ENCODE data around the gene FAM217B.
A peak's percentile ranks its signal among the peaks of the same experiment; 100 is the strongest.
"Not testable (repeated sequence)": the region's sequence is repeated elsewhere in the genome, so short reads cannot be mapped to it uniquely, and the experiment has no call there.

The FAM217B gene

DNA sequence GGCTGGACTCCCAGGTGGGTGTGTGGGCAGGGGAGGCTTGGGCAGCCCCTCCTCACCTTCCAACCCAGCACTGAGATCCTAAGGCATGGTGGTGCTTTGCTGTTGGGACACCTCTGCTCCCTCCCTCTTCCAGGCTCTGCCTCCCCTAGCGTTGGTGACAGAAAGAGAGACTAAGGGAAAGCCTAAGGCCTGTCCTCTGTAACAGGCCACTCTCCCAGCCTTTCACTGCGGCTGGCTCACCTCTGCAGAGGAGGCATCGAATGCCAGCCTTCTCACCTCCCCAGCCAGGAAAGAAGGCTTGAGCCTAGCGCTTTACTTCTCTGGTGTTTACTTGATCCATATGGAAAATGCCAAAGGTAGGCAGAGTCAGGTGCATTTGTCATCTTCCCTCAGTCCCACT is 14.5 kb downstream of the FAM217B start:
- no peaks in the 10 kb centered on the region for H3K9me3 Mint-ChIP-seq

DNA sequence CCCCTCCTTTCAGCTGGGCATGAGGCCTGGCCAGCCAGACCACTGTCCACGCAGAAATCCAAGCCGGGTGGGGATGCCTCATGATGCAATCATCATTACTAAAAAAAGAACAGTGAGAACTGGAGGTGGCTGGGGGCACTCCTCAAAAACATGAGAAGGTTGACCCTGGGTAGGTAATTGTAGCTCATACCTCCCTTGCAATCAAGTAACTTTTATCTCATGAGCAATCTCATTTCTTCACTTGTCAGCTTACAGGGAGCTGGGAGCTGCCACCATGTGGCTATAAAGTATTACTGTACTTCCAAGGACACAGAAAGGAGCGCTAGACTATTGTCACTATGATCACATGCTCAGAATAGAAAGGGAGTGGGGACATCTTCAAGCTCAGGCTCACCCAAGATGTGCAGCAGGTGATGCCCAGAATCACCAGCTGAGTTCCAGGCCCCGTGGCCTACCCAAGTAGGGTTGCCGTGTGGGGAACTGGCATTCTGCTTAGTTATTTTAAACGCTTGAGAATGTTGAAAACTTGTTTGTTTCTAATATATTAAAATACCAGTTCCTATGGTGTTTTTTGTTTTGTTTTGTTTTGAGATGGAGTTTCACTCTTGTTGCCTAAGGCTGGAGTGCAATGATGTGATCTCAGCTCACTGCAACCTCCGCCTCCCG is 15.1 kb downstream of the FAM217B start:
- H3K36me3 Mint-ChIP-seq (ENCODE audit: low read depth): no peaks in the 10 kb centered on the region

More for the DNA sequence above, 14.5 kb downstream of the FAM217B start:
- Mint-ChIP-seq H3K27me3 (ENCODE audit: low read depth) (peaks cover 5% of the 10 kb centered on the region), H3K36me3 (ENCODE audit: low read depth) (no peaks in the 10 kb centered on the region), H3K27ac (no peak overlapping the region), H3K4me3 (no peak overlapping the region), H3K4me1 (peaks cover 15% of the 10 kb centered on the region)
- TF ChIP-seq, protein P1, sequence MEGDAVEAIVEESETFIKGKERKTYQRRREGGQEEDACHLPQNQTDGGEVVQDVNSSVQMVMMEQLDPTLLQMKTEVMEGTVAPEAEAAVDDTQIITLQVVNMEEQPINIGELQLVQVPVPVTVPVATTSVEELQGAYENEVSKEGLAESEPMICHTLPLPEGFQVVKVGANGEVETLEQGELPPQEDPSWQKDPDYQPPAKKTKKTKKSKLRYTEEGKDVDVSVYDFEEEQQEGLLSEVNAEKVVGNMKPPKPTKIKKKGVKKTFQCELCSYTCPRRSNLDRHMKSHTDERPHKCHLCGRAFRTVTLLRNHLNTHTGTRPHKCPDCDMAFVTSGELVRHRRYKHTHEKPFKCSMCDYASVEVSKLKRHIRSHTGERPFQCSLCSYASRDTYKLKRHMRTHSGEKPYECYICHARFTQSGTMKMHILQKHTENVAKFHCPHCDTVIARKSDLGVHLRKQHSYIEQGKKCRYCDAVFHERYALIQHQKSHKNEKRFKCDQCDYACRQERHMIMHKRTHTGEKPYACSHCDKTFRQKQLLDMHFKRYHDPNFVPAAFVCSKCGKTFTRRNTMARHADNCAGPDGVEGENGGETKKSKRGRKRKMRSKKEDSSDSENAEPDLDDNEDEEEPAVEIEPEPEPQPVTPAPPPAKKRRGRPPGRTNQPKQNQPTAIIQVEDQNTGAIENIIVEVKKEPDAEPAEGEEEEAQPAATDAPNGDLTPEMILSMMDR (IDR thresholded peaks at IDR 0.05; ENCODE audit: unreplicated experiment in 3 of 3): no peak

DNA sequence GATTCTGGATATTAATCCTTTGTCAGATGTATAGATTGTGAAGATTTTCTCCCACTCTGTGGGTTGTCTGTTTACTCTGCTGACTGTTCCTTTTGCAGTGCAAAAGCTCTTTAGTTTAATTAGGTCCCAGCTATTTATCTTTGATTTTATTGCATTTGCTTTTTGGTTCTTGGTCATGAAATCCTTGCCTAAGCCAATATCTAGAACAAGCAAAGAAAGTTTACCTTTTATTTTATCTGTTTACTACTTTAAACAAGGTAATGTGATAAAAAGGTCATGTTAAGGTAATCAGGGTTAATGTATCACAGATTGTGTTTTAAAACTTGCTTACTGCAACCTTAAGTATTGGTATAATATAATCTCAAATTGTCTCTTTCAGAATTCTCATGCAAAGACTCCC is 17.4 kb downstream of the FAM217B start:
- not testable (repeated sequence) for H3K9me3 Mint-ChIP-seq; H3K4me3 Mint-ChIP-seq; H3K4me1 Mint-ChIP-seq; H3K36me3 Mint-ChIP-seq (ENCODE audit: low read depth); H3K27ac Mint-ChIP-seq
- peaks cover 18% of the 10 kb centered on the region for H3K27me3 Mint-ChIP-seq (ENCODE audit: low read depth)

More for the DNA sequence above, 15.1 kb downstream of the FAM217B start:
- TF ChIP-seq, protein P1 (IDR thresholded peaks at IDR 0.05; ENCODE audit: unreplicated experiment in 3 of 3): peak; percentile 25 to 50 (median 39)
- Mint-ChIP-seq H3K27ac (no peak overlapping the region), H3K9me3 (no peaks in the 10 kb centered on the region), H3K4me1 (peaks cover 15% of the 10 kb centered on the region), H3K27me3 (ENCODE audit: low read depth) (peaks cover 9% of the 10 kb centered on the region), H3K4me3 (no peak overlapping the region)

DNA sequence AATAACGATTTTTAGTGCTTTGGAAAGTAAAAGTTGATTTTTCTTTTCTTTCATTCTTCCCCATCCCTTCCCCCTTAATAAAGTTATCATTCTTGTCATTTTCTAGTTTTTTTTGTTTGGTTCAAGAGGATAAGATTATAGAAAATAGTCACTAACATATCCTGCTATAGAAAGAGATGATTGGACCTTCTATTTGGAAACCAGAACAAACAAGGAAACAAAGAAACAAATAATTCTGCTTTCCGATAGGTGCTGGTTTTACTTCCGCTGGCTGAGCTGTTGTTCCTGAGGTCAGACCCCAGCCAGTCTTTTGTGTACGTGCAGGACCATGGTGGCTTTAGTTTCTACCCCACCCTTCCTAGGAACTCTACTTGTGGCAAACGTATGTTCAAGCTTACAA is 17.9 kb downstream of the FAM217B start, which contains the start of gene CDH26:
TSS of gene CDH26 (plus strand) at position 301 of the 400 bp plus-strand sequence. CDS start 304 bp downstream, outside the sequence.
- TF ChIP-seq, protein P1 (IDR thresholded peaks at IDR 0.05; ENCODE audit: unreplicated experiment in 3 of 3): no peak
- H3K27ac Mint-ChIP-seq: no peak within 1 kb of the TSS
- no peaks in the 10 kb centered on the region for H3K36me3 Mint-ChIP-seq (ENCODE audit: low read depth)
- no peaks in the 10 kb centered on the region for H3K9me3 Mint-ChIP-seq
- no peaks in the 10 kb centered on the region for H3K4me1 Mint-ChIP-seq
- peaks cover 18% of the 10 kb centered on the region for H3K27me3 Mint-ChIP-seq (ENCODE audit: low read depth)
- no peak within 1 kb of the TSS for H3K4me3 Mint-ChIP-seq

DNA sequence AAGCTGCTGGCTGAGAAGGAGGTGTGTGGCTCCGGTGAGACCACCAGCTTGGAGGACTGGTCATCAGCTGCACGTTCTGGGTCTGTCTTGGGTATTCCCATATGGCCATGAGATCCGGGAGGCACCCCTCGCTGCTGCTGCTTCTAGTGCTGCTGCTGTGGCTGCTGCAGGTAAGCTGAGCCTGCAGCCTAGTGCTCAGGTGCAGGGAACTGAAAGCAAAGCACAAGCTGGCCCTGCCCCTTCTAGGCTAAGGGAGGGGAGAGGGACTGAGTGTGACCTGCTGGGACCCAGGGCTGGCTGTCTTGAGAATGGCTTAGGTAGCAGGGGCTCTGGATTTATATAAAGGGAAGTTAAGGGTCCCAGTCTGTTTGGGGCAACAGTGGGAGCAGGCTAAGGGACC is 18.4 kb downstream of the FAM217B start:
- Mint-ChIP-seq H3K27ac (no peak overlapping the region), H3K9me3 (no peaks in the 10 kb centered on the region), H3K4me1 (no peaks in the 10 kb centered on the region), H3K27me3 (ENCODE audit: low read depth) (peaks cover 18% of the 10 kb centered on the region), H3K36me3 (ENCODE audit: low read depth) (no peaks in the 10 kb centered on the region), H3K4me3 (no peak overlapping the region)
- TF ChIP-seq, protein P1 (IDR thresholded peaks at IDR 0.05; ENCODE audit: unreplicated experiment in 3 of 3): no peak

DNA sequence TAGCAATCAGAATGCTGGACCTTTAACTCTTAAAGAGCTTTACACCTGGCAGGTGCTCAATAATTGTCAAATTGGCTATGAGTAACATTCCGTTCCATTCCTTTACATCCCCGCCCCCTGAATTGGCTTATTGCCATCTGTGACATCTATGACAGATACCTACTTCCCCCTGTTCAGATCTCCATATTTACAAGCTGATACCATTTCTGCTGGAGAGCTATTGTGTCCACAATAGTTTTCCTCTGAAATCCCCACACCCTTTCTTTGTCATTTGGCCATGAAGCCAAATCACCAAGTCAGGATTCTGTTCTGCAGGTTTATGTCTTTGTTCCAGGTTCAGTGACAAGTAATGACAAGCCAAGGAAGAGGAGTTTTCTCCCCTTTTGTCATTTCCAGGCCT is 21.2 kb downstream of the FAM217B start:
- H3K4me1 Mint-ChIP-seq: no peaks in the 10 kb centered on the region
- H3K9me3 Mint-ChIP-seq: no peaks in the 10 kb centered on the region
- TF ChIP-seq, protein P1 (IDR thresholded peaks at IDR 0.05; ENCODE audit: unreplicated experiment in 3 of 3): no peak
- H3K27ac Mint-ChIP-seq: no peak overlapping the region
- no peak overlapping the region for H3K4me3 Mint-ChIP-seq
- peaks cover 18% of the 10 kb centered on the region for H3K27me3 Mint-ChIP-seq (ENCODE audit: low read depth)
- H3K36me3 Mint-ChIP-seq (ENCODE audit: low read depth): no peaks in the 10 kb centered on the region

Data from nephron (organoid).